Measurements from ENCODE around the gene MDFI.

Gene MDFI

DNA sequence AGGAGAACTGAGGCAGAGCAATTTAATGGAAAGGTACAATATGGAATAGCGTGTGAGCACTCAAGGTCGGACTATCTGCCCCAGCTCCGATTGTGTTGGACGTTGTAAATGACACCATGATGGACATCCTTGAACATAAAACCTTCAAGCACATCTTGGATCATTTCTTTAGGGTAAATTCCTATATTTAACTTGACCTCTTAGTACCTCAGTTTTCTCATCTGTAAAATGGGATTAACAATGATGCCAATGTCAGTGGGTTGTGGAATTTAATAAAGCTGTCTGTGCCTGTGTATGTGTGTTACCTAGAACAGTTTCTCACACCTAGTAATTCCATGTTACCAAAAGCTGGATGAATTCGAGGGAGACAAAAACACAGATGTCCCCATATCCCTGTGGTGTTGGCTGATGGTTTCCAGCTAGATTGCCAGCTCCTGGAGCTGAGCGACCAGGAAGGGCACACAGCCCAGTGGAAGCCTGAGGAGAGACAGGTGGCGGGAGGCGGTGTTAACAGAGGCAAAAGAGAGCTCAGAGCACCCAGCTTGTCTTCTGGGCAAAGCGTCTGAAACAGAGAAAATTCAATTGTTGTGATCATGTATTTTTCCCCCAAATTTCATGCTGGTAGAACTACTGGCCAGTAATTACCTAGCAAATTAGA, 32.6 kb downstream of the MDFI start:
- TF ChIP-seq, protein P1, sequence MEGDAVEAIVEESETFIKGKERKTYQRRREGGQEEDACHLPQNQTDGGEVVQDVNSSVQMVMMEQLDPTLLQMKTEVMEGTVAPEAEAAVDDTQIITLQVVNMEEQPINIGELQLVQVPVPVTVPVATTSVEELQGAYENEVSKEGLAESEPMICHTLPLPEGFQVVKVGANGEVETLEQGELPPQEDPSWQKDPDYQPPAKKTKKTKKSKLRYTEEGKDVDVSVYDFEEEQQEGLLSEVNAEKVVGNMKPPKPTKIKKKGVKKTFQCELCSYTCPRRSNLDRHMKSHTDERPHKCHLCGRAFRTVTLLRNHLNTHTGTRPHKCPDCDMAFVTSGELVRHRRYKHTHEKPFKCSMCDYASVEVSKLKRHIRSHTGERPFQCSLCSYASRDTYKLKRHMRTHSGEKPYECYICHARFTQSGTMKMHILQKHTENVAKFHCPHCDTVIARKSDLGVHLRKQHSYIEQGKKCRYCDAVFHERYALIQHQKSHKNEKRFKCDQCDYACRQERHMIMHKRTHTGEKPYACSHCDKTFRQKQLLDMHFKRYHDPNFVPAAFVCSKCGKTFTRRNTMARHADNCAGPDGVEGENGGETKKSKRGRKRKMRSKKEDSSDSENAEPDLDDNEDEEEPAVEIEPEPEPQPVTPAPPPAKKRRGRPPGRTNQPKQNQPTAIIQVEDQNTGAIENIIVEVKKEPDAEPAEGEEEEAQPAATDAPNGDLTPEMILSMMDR (conservative IDR thresholded peaks at IDR 0.05), result no peak
- H3K27ac ChIP-seq, result no peak overlapping the region

DNA sequence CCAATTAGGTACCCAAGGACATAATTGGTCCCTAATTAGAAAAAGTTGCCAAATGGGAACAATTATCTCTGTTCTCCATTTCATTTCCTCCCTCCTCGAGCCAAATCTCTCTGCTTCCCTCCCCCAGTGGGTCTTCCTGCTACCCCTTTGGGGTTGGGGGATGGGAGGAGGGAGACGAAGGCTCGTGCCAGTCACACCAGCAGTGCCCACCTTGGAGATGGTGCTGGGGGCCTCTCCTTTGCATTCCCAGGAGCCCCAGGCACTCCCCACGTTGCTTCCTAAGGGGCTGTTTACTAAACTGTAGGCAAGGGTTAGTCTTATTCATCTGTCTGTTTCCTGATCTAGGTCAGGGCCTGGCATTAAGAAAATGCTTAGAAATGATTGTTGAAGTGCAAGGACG, 33.1 kb downstream of the MDFI start:
- no peak overlapping the region for H3K27ac ChIP-seq
- TF ChIP-seq, protein P1 (conservative IDR thresholded peaks at IDR 0.05), result no peak

DNA sequence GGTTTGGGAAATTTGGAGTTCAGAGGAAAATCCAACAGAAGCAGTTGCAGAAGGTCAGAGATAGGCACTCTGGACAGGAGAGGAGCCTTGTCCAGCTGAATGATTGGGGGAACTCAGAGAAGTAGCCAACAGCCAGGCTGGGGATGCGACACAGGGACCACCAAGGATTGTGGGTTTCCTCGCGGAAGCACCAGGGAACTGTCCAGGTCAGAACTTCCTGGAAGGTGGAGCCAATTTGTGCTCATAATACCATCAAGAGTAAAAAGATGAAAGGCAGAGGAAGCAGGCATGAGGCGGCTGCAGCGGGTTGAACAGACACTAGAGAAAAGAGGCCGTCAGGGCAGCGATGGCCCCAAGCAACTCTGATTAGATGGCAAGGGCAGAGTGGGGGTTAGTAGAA, 33.7 kb downstream of the MDFI start:
- TF ChIP-seq, protein P1 (conservative IDR thresholded peaks at IDR 0.05), result no peak
- no peak overlapping the region for H3K27ac ChIP-seq

DNA sequence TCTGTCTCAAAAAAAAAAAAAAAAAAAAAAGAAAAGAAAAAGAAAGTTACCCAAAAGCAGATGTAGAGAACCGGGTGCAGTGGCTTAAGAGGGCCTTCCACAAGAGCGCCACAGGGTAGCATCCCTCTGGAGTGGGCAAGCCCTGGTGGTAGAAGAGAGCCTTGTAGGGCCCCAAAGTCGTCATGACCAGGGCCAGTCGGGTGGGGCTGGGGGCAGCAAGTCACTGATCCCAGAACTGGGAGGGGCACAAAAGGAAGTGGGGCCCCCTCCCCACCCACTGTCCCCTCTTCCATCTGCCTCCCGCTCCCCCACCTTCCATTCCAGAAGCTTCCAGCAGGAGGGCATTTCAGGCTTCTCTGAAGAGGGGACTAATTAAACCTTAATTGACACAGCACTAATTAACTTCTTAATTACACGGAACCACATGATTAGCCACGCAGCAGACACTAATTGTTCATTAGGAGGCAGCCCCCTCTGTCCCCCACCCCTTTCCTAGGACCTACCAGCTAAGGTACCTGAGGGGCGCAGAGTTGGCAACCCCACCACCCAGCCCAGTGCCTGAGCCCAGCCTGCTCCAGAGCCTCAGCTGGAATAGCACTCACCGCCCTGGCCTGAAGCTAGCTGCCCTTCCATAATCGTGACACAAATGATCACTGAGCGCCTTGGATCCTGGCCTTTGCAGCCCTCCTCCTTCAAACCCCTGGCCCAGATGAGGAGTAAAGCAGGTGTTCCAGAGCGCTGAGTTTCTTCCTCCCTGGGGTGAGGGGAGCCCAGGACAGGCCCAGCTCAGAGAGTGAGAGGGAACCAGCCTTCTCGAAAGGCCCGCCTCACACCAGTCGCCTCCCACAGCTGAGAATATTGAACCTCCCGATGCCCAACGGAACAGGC, 34.8 kb downstream of the MDFI start:
- no peak overlapping the region for H3K27ac ChIP-seq
- TF ChIP-seq, protein P1 (conservative IDR thresholded peaks at IDR 0.05), result no peak

DNA sequence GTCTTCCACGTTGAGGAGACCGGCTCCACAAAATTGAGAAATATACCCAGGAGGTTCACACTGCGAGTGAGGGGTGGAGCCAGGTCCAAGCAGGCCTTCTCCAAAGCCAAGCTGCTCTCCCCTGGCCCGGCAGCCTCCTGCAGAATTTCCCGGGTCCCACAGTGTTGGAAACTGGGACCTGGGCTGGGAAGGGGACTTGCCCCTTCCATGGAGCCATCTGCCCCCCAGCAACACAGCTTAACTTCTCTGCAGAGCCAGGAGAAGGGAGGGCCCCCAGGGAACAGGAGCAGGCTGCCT, 35.4 kb downstream of the MDFI start:
- H3K27ac ChIP-seq, result no peak overlapping the region
- TF ChIP-seq, protein P1 (conservative IDR thresholded peaks at IDR 0.05), result no peak

DNA sequence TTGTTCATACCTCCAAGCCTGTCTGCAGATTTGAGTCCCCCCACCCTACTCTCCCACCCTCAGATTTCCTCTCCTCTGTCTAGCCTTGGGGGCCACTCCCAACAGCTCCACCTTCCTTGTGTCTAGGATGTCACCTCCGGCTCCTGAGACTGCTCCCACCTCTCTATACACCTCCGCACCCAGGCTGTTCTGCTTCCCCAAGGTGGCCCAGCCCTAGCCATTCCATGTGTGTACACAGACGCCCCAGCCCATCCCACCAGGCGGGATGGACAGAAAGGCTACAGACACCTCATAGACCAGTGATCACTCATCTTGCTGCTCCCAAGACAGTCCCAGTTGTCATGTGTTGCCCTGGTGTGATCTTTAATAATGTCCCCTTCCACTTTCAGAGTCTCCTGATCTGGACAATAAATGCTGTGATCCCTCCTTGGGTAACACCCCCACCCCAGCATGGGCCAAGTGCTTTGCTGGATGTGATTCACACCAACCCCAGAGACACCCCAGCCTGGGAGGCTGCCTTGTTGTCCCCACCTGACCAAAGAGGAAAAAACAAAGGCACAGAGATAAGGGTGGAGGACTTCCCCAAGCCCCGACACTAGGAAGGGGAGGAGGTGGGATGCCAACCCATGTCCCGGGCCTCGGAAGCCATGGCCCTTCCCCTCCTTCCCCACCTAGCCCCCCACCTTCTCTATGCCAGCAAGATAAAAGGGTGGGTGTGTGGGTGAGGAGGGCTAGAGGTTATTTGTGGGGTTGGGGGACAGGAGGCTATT, 36.1 kb downstream of the MDFI start:
- H3K27ac ChIP-seq, result no peak overlapping the region
- TF ChIP-seq, protein P1 (conservative IDR thresholded peaks at IDR 0.05), result no peak

DNA sequence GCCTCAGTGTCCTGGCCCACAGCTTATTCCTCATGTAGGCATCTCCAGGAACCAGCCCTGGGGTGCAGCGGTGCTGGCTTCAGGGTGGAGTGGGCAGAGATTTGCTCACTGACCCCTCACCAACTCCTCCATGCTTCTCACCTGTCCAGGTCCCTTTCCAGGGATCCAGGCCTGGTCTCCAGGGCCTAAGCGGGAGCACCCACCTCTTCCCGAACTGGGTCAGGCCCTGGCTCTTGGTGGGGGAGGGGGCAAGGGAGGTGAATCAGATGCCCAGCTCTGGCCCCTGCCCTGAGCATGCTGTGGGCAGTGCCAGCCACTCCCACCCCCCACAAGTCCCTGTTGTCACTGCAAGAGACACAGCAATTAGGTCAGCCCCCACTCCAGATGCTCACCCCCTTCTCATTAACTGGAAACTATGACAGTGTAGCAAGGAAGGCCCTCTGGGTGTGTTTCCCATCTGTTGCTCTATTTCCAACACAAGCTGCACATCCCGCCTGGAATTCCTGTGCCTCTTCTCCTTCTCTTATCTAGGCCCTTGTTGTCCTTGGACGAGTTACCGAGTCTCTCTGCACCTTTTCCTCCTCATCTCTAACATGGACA, 37.0 kb downstream of the MDFI start:
- no peak overlapping the region for H3K27ac ChIP-seq
- TF ChIP-seq, protein P1 (conservative IDR thresholded peaks at IDR 0.05), result 0 out of 2 replicates have a peak, but pooled peaks have one; percentile 6
